Measurements from ENCODE around the gene PGBD2. TPM values are rescaled to one million over a fixed set of nuclear protein-coding genes. Genes with fewer than 3 reads are reported as not detected.
"Not testable (repeated sequence)": the region's sequence is repeated elsewhere in the genome, so short reads cannot be mapped to it uniquely, and the experiment has no call there.

Gene PGBD2
- total RNA-seq, 2 experiments from 2014 or later, result 3.6 to 4.4 TPM

- peaks cover 2% of the 10 kb centered on the region for H3K27me3 Mint-ChIP-seq
- H3K36me3 Mint-ChIP-seq, result peaks cover 1% of the 10 kb centered on the region
- no peak for DNase-seq
- no peaks in the 10 kb centered on the region for H3K9me3 Mint-ChIP-seq
- no peak overlapping the region for H3K4me3 Mint-ChIP-seq
- peaks cover 19% of the 10 kb centered on the region for H3K4me1 Mint-ChIP-seq
- no peak overlapping the region for H3K27ac Mint-ChIP-seq
Observed at GRCh38 chr1:248904437-248905216, 1.4 kb upstream of the PGBD2 start.

- Mint-ChIP-seq H3K4me3 (peak overlapping the region; percentile 94), H3K9me3 (no peaks in the 10 kb centered on the region), H3K4me1 (peaks cover 19% of the 10 kb centered on the region)
Observed at GRCh38 chr1:248905662-248906008, 400 bp upstream of the PGBD2 start.

DNA sequence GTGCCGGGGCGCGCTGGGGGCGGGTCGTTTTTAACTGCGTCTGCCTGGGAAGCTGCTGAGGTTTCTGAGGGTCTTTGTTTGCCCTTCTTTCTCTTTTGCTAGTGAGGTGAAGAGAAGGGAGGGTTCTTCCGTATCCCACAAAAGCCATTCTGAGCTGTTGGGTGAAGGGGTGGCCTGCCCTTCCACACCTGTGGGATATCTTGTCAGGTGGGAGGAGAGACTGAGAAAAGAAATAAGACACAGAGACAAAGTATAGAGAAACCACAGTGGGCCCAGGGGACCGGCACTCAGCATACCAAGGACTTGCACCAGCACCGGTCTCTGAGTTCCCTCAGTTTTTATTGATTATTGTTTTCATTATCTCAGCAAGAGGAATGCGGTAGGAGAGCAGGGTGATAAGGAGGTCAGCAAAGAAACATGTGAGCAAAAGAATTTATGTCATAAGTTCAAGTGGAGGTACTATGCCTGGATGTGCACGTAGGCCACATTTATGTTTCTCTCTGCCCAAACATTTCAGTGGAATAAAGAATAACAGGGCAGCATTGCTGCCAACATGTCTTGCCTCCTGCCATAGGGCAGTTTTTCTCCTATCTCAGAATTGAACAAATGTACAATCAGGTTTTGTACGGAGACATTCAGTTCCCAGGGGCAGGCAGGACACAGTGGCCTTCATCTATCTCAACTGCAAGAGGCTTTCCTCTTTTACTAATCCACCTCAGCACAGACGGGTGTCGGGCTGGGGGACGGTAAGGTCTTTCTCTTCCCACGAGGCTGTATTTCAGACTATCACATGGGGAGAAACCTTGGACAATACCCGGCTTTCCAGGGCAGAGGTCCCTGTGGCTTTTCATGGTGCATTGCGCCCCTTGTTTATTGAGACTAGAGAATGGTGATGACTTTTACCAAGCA is 972 bp downstream of the PGBD2 start:
- Mint-ChIP-seq H3K4me3 (peak overlapping the region; percentile 96), H3K27ac (peak overlapping the region; percentile 92), H3K36me3 (peaks cover 1% of the 10 kb centered on the region), H3K27me3 (no peaks in the 10 kb centered on the region), H3K4me1 (peaks cover 19% of the 10 kb centered on the region), H3K9me3 (no peaks in the 10 kb centered on the region)
- no peak for DNase-seq

More at GRCh38 chr1:248905662-248906008, 400 bp upstream of the PGBD2 start:
- Mint-ChIP-seq H3K27ac (peak overlapping the region; percentile 97), H3K36me3 (peaks cover 1% of the 10 kb centered on the region), H3K27me3 (no peaks in the 10 kb centered on the region)
- DNase-seq, result no peak

DNA sequence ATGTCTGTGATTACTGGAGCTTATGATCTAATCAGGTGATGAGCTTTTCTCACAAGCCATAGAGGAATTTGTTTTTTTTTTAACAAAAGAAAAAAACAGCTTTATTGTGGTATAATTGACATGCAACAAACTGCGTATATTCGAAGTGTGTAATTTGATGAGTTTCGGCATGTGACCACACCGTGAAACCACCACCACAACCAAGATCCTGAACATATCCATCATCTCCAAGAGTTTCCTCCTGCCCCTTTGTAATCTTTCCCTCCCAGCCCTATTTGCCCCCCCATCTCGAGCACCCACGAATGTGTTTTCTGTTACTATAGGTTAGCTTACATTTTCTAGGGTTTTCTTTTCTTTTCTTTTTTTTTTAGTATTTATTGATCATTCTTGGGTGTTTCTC is 4.7 kb downstream of the PGBD2 start:
- no peak for DNase-seq
- Mint-ChIP-seq H3K4me3 (no peak overlapping the region), H3K27me3 (no peaks in the 10 kb centered on the region), H3K36me3 (peaks cover 8% of the 10 kb centered on the region), H3K27ac (no peak overlapping the region), H3K4me1 (peaks cover 19% of the 10 kb centered on the region), H3K9me3 (no peaks in the 10 kb centered on the region)

DNA sequence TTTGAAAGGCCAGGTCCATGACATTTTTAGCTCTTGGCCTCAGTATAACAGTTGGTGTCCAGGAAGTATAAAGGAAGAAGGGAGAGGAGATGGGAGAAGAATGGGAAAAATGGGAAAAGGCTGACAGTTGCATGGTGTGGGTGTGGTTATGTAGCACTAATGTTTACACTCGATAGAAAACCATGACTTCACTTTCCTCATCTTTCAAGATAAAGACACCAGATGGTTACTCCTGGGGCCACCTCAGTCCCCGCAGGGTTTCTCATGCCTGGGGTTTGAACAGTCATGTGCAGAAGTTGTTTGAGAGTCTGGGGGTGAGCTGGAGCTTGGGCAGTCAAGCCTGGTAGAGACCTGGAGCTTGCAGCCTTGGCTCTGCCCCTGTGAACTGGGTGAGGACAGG is 7.9 kb downstream of the PGBD2 start:
- Mint-ChIP-seq H3K9me3 (no peaks in the 10 kb centered on the region), H3K4me3 (no peak overlapping the region), H3K27ac (no peak overlapping the region), H3K4me1 (peaks cover 3% of the 10 kb centered on the region), H3K36me3 (peaks cover 11% of the 10 kb centered on the region), H3K27me3 (no peaks in the 10 kb centered on the region)
- DNase-seq, result no peak

DNA sequence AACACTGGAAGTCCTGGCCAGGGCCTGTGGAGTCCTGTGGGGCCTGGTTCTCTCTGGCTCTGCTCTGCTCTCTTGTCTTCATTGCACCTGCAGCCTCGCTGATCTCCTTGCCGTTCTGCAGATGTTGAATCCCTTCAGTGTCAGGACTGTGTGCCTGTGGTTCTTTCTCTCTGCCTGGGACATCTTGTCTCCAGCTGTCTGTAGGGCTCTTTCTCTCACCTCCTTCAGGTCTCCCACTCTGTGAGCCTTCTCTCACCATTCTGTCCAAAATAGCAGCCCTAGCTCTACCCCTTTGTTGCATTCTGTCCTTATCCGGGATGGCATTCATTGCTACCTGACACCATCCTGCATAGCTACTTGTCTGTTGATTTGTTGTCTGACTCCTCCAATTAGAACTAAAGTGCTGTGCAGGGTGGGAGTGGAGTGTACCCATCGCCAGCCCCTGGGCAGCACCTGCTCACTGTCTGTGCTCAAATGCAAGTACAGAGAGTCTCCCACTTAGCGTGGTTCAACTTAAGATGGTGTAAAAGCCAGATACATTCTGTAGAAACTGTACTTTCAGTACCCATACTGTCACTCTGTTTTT is 8.9 kb downstream of the PGBD2 start:
- H3K27me3 Mint-ChIP-seq, result no peaks in the 10 kb centered on the region
- no peaks in the 10 kb centered on the region for H3K9me3 Mint-ChIP-seq
- no peak overlapping the region for H3K4me3 Mint-ChIP-seq
- no peak for DNase-seq
- H3K4me1 Mint-ChIP-seq, result no peaks in the 10 kb centered on the region
- no peak overlapping the region for H3K27ac Mint-ChIP-seq
- H3K36me3 Mint-ChIP-seq, result peaks cover 19% of the 10 kb centered on the region

- Mint-ChIP-seq H3K9me3 (no peaks in the 10 kb centered on the region), H3K27me3 (no peaks in the 10 kb centered on the region), H3K36me3 (peaks cover 30% of the 10 kb centered on the region), H3K4me1 (peaks cover under 1% of the 10 kb centered on the region), H3K4me3 (no peak overlapping the region), H3K27ac (no peak overlapping the region)
- no peak for DNase-seq
Observed at GRCh38 chr1:248918131-248918530, 12.1 kb downstream of the PGBD2 start.

- Mint-ChIP-seq H3K9me3 (no peaks in the 10 kb centered on the region), H3K4me3 (no peak overlapping the region)
Observed at GRCh38 chr1:248923352-248924338, 17.6 kb downstream of the PGBD2 start.

GRCh38 chr1:248924696-248925532 is 18.9 kb downstream of the PGBD2 start:
- H3K27ac Mint-ChIP-seq, result peak overlapping the region; percentile 46
- DNase-seq, result peak; percentile 55
- H3K9me3 Mint-ChIP-seq, result no peaks in the 10 kb centered on the region
- peak overlapping the region; percentile 5 for H3K4me3 Mint-ChIP-seq
- H3K36me3 Mint-ChIP-seq, result peaks cover 17% of the 10 kb centered on the region
- peaks cover 30% of the 10 kb centered on the region for H3K4me1 Mint-ChIP-seq
- H3K27me3 Mint-ChIP-seq, result no peaks in the 10 kb centered on the region

More at GRCh38 chr1:248923352-248924338, 17.6 kb downstream of the PGBD2 start:
- Mint-ChIP-seq H3K27me3 (no peaks in the 10 kb centered on the region), H3K27ac (no peak overlapping the region), H3K4me1 (peaks cover 30% of the 10 kb centered on the region), H3K36me3 (peaks cover 25% of the 10 kb centered on the region)
- DNase-seq, result no peak

DNA sequence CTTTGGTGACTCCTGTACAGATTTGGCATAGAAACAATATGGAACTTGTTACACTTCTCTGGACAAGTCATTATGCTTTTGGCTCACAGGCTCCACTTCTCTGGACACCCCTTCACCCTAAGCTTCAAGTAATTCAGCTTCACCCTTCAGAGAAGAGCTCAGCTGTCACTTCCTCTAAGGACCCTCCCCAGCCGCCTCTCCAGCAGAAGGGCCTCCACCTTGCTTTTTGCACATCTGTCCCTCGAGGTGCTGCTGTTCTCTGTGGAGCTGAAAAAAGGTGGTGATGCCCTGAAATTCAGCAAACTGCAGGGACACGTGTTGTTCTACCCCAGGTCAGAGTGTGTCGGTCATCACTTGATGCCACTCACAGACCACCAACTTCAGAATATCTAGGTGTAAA is 19.8 kb downstream of the PGBD2 start:
- H3K4me3 Mint-ChIP-seq, H3K36me3 Mint-ChIP-seq, DNase-seq, H3K27me3 Mint-ChIP-seq, H3K9me3 Mint-ChIP-seq, H3K27ac Mint-ChIP-seq: not testable (repeated sequence)
- H3K4me1 Mint-ChIP-seq, result peaks cover 30% of the 10 kb centered on the region

GRCh38 chr1:248926401-248927182 is 20.6 kb downstream of the PGBD2 start:
- H3K4me1 Mint-ChIP-seq, result peaks cover 30% of the 10 kb centered on the region
- H3K9me3 Mint-ChIP-seq, result no peaks in the 10 kb centered on the region
- DNase-seq, result no peak
- H3K27me3 Mint-ChIP-seq, result no peaks in the 10 kb centered on the region
- peaks cover 7% of the 10 kb centered on the region for H3K36me3 Mint-ChIP-seq
- no peak overlapping the region for H3K4me3 Mint-ChIP-seq
- H3K27ac Mint-ChIP-seq, result no peak overlapping the region

GRCh38 chr1:248927283-248927682 is 21.2 kb downstream of the PGBD2 start:
- H3K4me3 Mint-ChIP-seq, H3K36me3 Mint-ChIP-seq, H3K27me3 Mint-ChIP-seq, H3K27ac Mint-ChIP-seq, H3K9me3 Mint-ChIP-seq, DNase-seq: not testable (repeated sequence)
- H3K4me1 Mint-ChIP-seq, result peaks cover 30% of the 10 kb centered on the region

GRCh38 chr1:248928122-248928521 is 22.1 kb downstream of the PGBD2 start:
- H3K9me3 Mint-ChIP-seq, result not testable (repeated sequence)

More at GRCh38 chr1:248928122-248928521, 22.1 kb downstream of the PGBD2 start:
- H3K27ac Mint-ChIP-seq, H3K27me3 Mint-ChIP-seq, DNase-seq, H3K36me3 Mint-ChIP-seq, H3K4me3 Mint-ChIP-seq: not testable (repeated sequence)
- peaks cover 30% of the 10 kb centered on the region for H3K4me1 Mint-ChIP-seq
